GM19099 (cell line): Measurements from ENCODE around the gene MEMO1.

Experiments used
- POLR2A ChIP-seq: IDR thresholded peaks from 3 replicates; pipeline ENCODE4 v1.6.1; 2011; ENCODE audit warnings: low read depth; ENCODE audit not compliant: insufficient read length; ENCODE audit errors: extremely low read depth

MEMO1 gene

DNA sequence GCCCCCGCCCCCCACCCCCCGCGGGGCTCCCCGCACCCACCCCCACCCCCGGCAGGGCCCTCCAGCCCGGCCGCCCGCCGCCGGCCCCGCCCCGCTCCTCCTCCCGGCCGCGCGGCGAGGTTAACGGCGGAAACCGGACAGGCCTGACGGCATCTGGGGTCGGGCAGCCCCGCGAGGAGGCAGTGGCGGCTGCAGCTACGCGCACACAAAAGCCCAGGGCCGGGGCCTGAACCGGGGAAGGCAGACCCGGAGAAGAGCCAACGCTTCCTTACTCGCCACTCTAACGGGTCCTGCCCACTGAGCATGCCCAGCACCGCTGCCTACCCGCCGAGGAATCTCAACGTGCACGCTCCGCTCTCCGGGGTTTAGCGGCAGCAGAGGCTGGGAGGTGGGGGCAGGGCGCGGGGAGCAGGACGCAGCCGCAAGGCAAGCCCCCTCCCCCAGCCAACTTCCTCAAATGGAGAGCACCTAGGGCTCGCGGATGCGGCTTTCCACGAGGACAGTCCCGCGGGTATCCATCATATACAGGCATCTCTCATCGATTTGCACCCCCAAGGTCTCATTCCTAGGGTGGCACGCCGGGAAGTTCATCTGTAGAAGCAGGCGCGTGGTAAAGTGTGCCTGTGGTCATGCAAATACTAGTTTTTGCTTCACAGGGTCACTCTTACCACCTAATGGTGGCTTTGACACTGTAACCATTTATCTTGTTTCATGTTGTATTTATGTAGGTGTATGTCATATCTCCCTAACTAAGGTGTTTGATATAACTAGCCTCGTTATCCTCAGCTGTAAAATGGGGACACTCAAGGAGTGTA lies at the start of gene MEMO1:
Gene MEMO1 (minus strand): TSS at position 339 of the 815 bp plus-strand sequence. CDS start 761 bp downstream, outside the sequence.
- peak; percentile 95 for TF ChIP-seq POLR2A

DNA sequence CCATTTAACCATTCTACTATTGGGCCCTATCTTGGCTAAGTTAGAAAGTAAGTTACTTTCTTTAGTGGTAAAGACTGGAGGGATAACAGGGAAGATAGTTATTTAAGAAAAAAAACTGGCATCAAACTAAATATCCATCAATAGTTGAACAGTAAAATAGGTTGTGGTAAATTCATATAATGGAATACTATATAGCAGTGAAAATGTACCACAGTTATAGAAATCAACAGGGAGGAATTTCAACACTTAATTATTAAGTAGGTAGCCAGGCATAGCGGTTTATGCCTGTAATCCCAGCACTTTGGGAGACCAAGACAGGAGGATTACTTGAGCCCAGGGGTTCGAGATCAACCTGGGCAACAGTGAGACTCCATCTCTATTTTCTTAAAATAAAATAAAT lies 49.5 kb upstream of the MEMO1 start:
- no peak for TF ChIP-seq POLR2A

GRCh38 chr2:32058130-32058529 lies 47.3 kb upstream of the MEMO1 start:
- TF ChIP-seq POLR2A, result no peak

DNA sequence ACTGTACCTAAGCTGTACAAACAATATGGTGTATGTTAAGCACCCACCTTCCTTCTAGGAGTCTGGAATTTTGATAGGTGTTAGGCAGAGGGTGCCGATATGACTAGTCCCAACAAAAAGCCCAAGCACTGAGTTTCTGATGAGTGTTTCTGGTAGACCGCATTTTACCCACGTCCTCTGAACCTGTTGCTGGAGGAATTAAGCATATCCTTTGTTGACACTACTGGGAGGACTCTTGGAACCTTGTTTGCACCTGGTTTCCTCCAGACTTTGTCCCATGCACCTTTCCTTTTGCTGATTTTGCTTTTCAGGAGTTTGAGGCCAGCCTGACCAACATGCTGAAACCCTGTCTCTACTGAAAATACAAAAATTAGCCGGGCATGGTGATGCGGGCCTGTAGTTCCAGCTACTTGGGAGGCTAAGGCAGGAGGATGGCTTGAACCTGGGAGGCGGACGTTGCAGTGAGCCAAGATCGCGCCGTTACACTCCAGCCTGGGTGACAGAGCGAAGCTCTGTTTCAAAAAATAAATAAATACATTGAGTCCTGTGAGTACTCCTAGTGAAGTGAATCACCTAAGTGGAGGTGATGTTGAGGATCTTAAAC lies 41.1 kb upstream of the MEMO1 start:
- TF ChIP-seq POLR2A, result no peak

- TF ChIP-seq POLR2A, result no peak
These were observed 32.8 kb upstream of the MEMO1 start for GRCh38 chr2:32043561-32043960.

- TF ChIP-seq POLR2A, result peak; percentile 98
These were observed 28.8 kb upstream of the MEMO1 start, which contains the start of gene DPY30 for GRCh38 chr2:32039447-32040219. TSS of gene DPY30 (minus strand) at chr2:32039805. CDS start at chr2:32039456, 349 bp downstream.

- no peak for TF ChIP-seq POLR2A
These were observed 2.1 kb upstream of the MEMO1 start for GRCh38 chr2:32012872-32013271.

- TF ChIP-seq POLR2A, result no peak
These were observed 715 bp upstream of the MEMO1 start for GRCh38 chr2:32011485-32011960.

DNA sequence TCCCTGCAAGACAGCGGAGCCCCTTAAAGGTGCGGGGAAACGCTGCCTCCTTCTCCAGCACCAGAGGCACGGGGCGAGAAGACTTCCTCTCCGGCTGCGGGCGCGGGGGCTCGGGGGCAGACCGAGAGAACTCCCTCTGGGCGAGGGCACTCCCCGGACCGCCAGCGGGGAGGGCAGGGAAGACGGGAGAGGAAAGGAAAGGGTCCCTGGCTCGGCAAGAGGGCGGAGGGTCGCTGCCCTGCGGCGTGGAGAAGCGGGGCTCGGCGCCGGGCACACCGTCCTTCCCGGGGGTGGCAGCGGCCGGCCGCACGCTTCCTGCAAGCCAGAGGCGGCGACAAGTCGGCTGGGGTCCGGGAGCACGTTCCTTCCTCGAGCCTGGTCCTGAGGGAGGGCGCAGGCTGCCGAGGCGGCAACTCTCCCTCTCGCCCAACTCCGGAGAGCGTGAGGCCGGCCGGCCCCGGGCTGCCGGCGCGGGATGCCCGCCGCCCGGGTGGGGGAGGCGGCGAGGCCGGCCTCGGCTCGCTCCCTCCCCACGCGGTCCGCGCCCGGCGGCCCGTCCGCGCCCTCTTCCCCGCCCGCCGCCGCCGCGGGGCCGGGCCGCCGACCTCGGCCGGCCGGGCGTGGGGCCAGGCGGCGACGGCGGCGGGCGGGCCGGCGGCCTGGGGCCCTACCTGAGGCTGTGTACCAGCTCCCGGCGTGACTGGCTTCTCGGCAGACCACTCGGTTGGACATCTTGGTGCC lies 1.1 kb downstream of the MEMO1 start:
- peak; percentile 43 for TF ChIP-seq POLR2A

DNA sequence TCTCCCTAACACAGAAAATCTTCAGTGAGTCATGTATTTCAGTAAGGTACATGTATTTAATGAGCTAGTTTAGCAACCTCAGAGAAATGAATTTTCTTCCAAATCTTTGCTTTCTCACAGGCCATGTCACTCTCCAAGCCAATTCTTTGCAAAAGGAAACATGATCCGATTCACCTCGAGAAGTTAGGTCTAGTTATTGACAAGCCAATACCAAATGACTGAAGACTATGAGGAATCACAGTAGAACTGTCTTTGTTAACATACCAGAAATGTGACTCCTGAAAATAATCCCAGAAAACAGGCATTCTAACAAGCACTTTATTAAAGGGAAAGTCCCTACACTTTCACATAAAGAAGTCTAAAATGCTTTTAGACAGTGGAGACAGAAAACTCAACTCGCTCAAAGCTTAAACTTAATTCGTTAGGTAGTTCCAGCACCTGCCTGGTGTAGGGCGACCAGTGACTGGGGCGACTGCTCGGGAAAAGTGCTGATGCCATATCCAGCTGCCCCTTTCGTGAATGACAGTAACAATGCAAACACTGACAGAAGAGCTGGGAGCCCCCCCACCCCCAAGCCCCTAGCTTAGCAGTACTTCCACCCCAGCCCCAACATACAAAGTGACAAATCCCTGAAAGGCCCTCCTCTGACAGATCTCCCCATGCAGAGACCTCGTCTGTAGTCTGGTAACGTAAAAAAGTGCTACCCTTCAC lies 1.8 kb downstream of the MEMO1 start:
- no peak for TF ChIP-seq POLR2A

DNA sequence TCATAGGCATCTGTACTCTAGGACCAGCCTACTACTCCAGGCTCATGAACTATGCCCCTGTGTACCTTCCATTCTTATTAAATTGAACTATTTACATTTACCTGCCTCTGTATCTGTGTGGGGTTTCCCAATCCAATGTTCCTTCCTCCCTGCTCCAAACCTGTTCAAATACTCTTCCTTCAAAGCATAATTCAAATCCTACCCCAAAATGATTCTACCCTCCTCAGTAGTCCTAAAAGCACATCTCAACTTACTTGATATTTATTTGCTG lies 3.8 kb downstream of the MEMO1 start:
- TF ChIP-seq POLR2A, result no peak

DNA sequence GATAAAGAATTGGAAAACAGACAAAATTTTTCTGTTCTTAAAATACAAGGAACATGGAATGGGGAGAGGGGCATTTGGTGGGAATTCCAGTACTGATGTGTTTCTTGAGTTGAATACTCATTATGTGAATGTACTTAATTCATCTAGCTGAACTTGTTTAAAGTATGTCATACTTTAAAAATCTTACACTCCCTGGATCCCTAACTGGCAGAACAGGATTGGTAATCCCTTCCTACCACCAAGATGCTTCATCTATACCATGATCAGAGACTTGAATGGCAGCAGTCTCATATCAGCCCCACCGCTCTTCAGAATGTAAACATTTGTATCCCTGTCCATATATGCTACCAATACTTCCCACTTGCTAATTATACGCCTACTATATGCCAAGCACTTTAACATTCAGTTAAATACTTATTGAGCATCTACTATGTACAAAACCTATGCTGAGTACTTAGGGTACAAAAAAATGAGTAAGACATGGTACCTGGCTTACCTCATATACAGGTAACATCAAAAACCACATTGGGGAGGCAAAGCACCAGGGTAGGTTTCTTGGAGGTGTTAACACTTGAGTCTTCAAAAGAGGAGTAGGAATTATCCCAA lies 5.3 kb downstream of the MEMO1 start:
- TF ChIP-seq POLR2A, result no peak

DNA sequence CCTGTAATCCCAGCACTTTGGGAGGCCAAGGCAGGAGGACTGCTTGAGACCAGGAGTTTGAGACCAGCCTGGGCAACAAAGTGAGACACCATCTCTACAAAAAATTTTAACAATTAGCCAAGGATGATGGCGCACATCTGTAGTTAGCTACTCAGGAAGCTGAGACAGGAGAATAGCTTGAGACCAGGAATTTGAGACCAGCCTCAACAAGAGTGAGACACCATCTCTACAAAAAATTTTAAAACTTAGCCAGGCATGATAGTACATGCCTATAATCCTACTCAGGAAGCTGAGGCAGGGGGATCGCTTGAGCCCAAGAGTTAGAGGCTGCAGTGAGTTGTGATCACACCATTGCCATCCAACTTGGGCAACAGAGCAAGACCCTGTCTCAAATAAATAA lies 7.0 kb downstream of the MEMO1 start:
- TF ChIP-seq POLR2A, result no peak

DNA sequence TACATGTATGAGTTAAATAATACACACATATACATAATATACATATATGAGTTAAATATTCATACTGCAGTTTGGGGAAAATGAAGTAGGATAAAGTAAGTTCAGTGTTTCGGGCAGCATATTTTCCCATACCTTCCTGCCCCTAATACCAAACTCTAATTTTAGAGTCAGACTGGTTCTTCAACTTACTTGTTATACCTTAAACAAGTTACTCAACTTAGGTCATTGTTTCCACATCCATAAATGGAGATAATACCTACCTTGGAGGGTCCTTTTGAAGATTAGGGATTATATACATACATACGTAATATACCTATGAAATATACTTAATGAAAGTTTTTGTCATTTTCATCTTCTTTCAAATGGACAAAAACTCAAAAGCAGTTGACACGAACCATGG lies 8.4 kb downstream of the MEMO1 start:
- TF ChIP-seq POLR2A, result no peak
